ENCODE results near the gene CPSF2.

- TF ChIP-seq CTCF (IDR thresholded peaks at IDR 0.05; ENCODE audit: low read depth, low read length, missing input control) (no peak), JUND (IDR thresholded peaks at IDR 0.05) (no peak), ATF3 (IDR thresholded peaks at IDR 0.05) (no peak), RXRA (IDR thresholded peaks at IDR 0.05) (no peak), MAX (IDR thresholded peaks at IDR 0.05) (no peak), YY1 (IDR thresholded peaks at IDR 0.05) (no peak), RAD21 (IDR thresholded peaks at IDR 0.05) (no peak), SP1 (IDR thresholded peaks at IDR 0.05) (no peak), TAF1 (conservative IDR thresholded peaks at IDR 0.05) (no peak), ZBTB33 (IDR thresholded peaks at IDR 0.05) (no peak), GABPA (IDR thresholded peaks at IDR 0.05 in 1 of 2, conservative IDR thresholded peaks at IDR 0.05 in 1 of 2) (no peak)
Observed at GRCh38 chr14:92209141-92209540, 87.4 kb downstream of the CPSF2 start.
